ENCODE measurements around the gene COL18A1. TPM values are rescaled to one million over a fixed set of nuclear protein-coding genes. Genes with fewer than 3 reads are reported as not detected.

COL18A1 gene
- total and polyA plus RNA-seq, 9 of the 15 experiments (the other 6 are each of a cell fraction or from before 2014, with no cell fraction given): 0.14 to 16.4 (median 2.0) TPM

DNA sequence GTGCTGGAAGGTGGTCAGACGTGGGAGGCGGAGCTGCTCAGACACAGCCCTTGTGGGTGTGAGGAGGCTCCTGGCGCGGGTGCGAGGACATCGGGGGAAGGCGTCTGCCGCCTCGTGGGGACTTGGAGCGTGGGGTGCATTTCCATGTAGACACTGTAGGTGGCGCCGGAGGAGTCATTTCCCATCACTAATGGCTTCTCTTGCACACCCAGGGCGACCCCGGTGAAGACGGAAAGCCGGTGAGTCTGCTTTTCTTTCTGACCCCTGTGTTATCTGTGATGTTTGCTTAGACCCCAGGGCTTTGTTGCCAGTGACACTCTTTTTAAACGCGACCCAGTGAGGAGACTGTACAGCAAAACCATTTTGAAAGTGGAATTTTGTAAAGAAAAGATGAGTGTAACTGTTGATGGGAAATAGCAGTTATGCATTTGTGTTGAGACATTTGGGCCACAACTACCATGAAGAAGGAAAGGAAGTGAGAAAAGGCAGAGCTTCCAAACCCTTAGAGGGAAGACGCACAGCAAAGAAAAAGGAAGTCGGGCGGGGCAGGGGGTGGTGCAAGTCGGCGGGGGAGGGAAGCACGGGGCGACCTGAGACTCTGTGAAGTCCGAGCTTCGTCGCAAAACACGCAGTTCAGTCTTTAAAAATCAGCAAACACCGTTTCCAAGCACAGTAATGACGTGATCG lies 73.3 kb downstream of the COL18A1 start (continued):
- TF ChIP-seq, protein P1, sequence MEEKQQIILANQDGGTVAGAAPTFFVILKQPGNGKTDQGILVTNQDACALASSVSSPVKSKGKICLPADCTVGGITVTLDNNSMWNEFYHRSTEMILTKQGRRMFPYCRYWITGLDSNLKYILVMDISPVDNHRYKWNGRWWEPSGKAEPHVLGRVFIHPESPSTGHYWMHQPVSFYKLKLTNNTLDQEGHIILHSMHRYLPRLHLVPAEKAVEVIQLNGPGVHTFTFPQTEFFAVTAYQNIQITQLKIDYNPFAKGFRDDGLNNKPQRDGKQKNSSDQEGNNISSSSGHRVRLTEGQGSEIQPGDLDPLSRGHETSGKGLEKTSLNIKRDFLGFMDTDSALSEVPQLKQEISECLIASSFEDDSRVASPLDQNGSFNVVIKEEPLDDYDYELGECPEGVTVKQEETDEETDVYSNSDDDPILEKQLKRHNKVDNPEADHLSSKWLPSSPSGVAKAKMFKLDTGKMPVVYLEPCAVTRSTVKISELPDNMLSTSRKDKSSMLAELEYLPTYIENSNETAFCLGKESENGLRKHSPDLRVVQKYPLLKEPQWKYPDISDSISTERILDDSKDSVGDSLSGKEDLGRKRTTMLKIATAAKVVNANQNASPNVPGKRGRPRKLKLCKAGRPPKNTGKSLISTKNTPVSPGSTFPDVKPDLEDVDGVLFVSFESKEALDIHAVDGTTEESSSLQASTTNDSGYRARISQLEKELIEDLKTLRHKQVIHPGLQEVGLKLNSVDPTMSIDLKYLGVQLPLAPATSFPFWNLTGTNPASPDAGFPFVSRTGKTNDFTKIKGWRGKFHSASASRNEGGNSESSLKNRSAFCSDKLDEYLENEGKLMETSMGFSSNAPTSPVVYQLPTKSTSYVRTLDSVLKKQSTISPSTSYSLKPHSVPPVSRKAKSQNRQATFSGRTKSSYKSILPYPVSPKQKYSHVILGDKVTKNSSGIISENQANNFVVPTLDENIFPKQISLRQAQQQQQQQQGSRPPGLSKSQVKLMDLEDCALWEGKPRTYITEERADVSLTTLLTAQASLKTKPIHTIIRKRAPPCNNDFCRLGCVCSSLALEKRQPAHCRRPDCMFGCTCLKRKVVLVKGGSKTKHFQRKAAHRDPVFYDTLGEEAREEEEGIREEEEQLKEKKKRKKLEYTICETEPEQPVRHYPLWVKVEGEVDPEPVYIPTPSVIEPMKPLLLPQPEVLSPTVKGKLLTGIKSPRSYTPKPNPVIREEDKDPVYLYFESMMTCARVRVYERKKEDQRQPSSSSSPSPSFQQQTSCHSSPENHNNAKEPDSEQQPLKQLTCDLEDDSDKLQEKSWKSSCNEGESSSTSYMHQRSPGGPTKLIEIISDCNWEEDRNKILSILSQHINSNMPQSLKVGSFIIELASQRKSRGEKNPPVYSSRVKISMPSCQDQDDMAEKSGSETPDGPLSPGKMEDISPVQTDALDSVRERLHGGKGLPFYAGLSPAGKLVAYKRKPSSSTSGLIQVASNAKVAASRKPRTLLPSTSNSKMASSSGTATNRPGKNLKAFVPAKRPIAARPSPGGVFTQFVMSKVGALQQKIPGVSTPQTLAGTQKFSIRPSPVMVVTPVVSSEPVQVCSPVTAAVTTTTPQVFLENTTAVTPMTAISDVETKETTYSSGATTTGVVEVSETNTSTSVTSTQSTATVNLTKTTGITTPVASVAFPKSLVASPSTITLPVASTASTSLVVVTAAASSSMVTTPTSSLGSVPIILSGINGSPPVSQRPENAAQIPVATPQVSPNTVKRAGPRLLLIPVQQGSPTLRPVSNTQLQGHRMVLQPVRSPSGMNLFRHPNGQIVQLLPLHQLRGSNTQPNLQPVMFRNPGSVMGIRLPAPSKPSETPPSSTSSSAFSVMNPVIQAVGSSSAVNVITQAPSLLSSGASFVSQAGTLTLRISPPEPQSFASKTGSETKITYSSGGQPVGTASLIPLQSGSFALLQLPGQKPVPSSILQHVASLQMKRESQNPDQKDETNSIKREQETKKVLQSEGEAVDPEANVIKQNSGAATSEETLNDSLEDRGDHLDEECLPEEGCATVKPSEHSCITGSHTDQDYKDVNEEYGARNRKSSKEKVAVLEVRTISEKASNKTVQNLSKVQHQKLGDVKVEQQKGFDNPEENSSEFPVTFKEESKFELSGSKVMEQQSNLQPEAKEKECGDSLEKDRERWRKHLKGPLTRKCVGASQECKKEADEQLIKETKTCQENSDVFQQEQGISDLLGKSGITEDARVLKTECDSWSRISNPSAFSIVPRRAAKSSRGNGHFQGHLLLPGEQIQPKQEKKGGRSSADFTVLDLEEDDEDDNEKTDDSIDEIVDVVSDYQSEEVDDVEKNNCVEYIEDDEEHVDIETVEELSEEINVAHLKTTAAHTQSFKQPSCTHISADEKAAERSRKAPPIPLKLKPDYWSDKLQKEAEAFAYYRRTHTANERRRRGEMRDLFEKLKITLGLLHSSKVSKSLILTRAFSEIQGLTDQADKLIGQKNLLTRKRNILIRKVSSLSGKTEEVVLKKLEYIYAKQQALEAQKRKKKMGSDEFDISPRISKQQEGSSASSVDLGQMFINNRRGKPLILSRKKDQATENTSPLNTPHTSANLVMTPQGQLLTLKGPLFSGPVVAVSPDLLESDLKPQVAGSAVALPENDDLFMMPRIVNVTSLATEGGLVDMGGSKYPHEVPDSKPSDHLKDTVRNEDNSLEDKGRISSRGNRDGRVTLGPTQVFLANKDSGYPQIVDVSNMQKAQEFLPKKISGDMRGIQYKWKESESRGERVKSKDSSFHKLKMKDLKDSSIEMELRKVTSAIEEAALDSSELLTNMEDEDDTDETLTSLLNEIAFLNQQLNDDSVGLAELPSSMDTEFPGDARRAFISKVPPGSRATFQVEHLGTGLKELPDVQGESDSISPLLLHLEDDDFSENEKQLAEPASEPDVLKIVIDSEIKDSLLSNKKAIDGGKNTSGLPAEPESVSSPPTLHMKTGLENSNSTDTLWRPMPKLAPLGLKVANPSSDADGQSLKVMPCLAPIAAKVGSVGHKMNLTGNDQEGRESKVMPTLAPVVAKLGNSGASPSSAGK (IDR thresholded peaks at IDR 0.05): peak; percentile 82
- TF ChIP-seq SETDB1 (IDR thresholded peaks at IDR 0.05; ENCODE audit: low read length) (no peak), DMBX1 (CRISPR knock-in tag; IDR thresholded peaks at IDR 0.05; ENCODE audit: borderline replicate concordance) (0 out of 2 replicates have a peak, but pooled peaks have one; percentile 52), MEF2D (tag; conservative IDR thresholded peaks at IDR 0.05; ENCODE audit: low read depth) (no peak), NFRKB (IDR thresholded peaks at IDR 0.05; ENCODE audit: low read depth) (0 out of 2 replicates have a peak, but pooled peaks have one; percentile 29), SFPQ (IDR thresholded peaks at IDR 0.05; ENCODE audit: low read depth, low read length) (no peak)
- TF ChIP-seq, protein P2, sequence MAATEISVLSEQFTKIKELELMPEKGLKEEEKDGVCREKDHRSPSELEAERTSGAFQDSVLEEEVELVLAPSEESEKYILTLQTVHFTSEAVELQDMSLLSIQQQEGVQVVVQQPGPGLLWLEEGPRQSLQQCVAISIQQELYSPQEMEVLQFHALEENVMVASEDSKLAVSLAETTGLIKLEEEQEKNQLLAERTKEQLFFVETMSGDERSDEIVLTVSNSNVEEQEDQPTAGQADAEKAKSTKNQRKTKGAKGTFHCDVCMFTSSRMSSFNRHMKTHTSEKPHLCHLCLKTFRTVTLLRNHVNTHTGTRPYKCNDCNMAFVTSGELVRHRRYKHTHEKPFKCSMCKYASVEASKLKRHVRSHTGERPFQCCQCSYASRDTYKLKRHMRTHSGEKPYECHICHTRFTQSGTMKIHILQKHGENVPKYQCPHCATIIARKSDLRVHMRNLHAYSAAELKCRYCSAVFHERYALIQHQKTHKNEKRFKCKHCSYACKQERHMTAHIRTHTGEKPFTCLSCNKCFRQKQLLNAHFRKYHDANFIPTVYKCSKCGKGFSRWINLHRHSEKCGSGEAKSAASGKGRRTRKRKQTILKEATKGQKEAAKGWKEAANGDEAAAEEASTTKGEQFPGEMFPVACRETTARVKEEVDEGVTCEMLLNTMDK (IDR thresholded peaks at IDR 0.05; ENCODE audit: borderline replicate concordance, insufficient read depth, low read depth, low read length, poor library complexity, severe bottlenecking): peak; percentile 88
- TF ChIP-seq, protein P3, sequence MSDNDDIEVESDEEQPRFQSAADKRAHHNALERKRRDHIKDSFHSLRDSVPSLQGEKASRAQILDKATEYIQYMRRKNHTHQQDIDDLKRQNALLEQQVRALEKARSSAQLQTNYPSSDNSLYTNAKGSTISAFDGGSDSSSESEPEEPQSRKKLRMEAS (CRISPR knock-in tag; IDR thresholded peaks at IDR 0.05): peak; percentile 47; the same call in 1 of the 2 replicates
